Stimulated activated CD4-positive, alpha-beta T cell treated with anti-CD3 and anti-CD28 coated beads, Interleukin-4, amount 100 ng/mL, for 1 hour (primary cell): ENCODE measurements around the gene HDAC3.

Source experiments
- DNase-seq: peaks from one replicate; pipeline ENCODE4 v3.0.0-alpha.2; 2020

Gene HDAC3

GRCh38 chr5:141598391-141599345 lies 38.0 kb downstream of the HDAC3 start:
- no peak for DNase-seq

GRCh38 chr5:141597814-141598213 lies 38.8 kb downstream of the HDAC3 start:
- DNase-seq = no peak

- no peak for DNase-seq
Measured at GRCh38 chr5:141597394-141597793, 39.3 kb downstream of the HDAC3 start.

- DNase-seq = no peak
Measured at GRCh38 chr5:141596867-141597266, 39.8 kb downstream of the HDAC3 start.

GRCh38 chr5:141590127-141590526 lies 46.5 kb downstream of the HDAC3 start:
- no peak for DNase-seq

- DNase-seq = no peak
Measured at GRCh38 chr5:141586246-141586645, 50.4 kb downstream of the HDAC3 start.

GRCh38 chr5:141585594-141585993 lies 51.1 kb downstream of the HDAC3 start:
- no peak for DNase-seq

- no peak for DNase-seq
Measured at GRCh38 chr5:141574122-141574510, 62.5 kb downstream of the HDAC3 start.

- no peak for DNase-seq
Measured at GRCh38 chr5:141573489-141574121, 63.0 kb downstream of the HDAC3 start.
